ENCODE data around the gene ZNF655. TPM values are rescaled to one million over a fixed set of nuclear protein-coding genes. Genes with fewer than 3 reads are reported as not detected.
A peak's percentile ranks its signal among the peaks of the same experiment; 100 is the strongest.
"Not testable (repeated sequence)": the region's sequence is repeated elsewhere in the genome, so short reads cannot be mapped to it uniquely, and the experiment has no call there.

Gene ZNF655
- total and polyA plus RNA-seq, 2 donors (not counting 3 experiments of a cell fraction or from before 2014, with no cell fraction given): 16.9 to 20.4 TPM

- BruUV-seq (replicated peaks): no TSS peak
- Histone ChIP-seq H3K4me3 (replicated peaks in 1 of 3; ENCODE audit: insufficient read depth in 1 of 3, low read depth in 1 of 3, low read length in 3 of 3) (peak overlapping the region; percentile 28 to 33 (median 31)), H3K27ac (ENCODE audit: insufficient read depth, low read depth, low read length) (no peak overlapping the region), H4K20me1 (replicated peaks; ENCODE audit: control insufficient read depth, extremely low read depth, insufficient read depth, low read length) (no peaks in the 10 kb centered on the region), H3K9me1 (replicated peaks; ENCODE audit: control insufficient read depth, extremely low read depth, insufficient read depth, low read length) (no peaks in the 10 kb centered on the region), H3K9ac (replicated peaks; ENCODE audit: extremely low read depth, insufficient read depth, low read length) (no peak overlapping the region), H3K36me3 (ENCODE audit: control insufficient read depth in 2 of 2, extremely low read depth in 1 of 2, insufficient read depth in 2 of 2, low read length in 2 of 2) (no peaks in the 10 kb centered on the region), H3K9me3 (replicated peaks; ENCODE audit: control insufficient read depth, insufficient read depth, low read length) (no peaks in the 10 kb centered on the region), H2AFZ (ENCODE audit: low read depth, low read length) (peak overlapping the region; percentile 98), H3K27me3 (ENCODE audit: control insufficient read depth in 2 of 2, insufficient read depth in 2 of 2, low read length in 2 of 2) (peaks cover 0 to 2% of the 10 kb centered on the region in 2 experiments), H3K79me2 (ENCODE audit: control insufficient read depth, insufficient read depth, low read length) (no peaks in the 10 kb centered on the region), H3K4me2 (ENCODE audit: insufficient read depth, low read length) (peak overlapping the region; percentile 86), H3K4me1 (ENCODE audit: control insufficient read depth, extremely low read depth, insufficient read depth, low read length) (peaks cover 6% of the 10 kb centered on the region)
- ChIA-PET POLR2A (no interaction called here), CTCF (interaction anchor here (0.8 to 2.1 kb wide), 8 partner anchors 9 to 211 kb away, joined by 3 to 10 read pairs (median 6); partner anchors contain the start of genes CPSF4, PTCD1 and ZSCAN25)
- peak; percentile 50 for DNase-seq (ENCODE audit: low read depth, low spot score)
- TF ChIP-seq EZH2 (IDR thresholded peaks at IDR 0.05; ENCODE audit: borderline replicate concordance, low read depth, low read length, severe bottlenecking) (peak; percentile 38), FOS (IDR thresholded peaks at IDR 0.05; ENCODE audit: borderline replicate concordance, insufficient read depth, low read length) (no peak), POLR2A (IDR thresholded peaks at IDR 0.05; ENCODE audit: low read depth, low read length) (no peak), CTCF (IDR thresholded peaks at IDR 0.05; ENCODE audit: extremely low read depth in 1 of 2, insufficient read depth in 1 of 2, low read depth in 1 of 2, low read length in 2 of 2) (peak; percentile 40 to 68), MAX (IDR thresholded peaks at IDR 0.05; ENCODE audit: insufficient read depth, insufficient read length) (no peak)
- dilution Hi-C loops (cut with MboI; ENCODE audit: extremely low pct_ligation_motif_present, low sequenced_read_pairs) (no loop called here), intact Hi-C loops (cut with micrococcal nuclease) (no loop called here)
- peak; percentile 62 for FAIRE-seq
Measured at GRCh38 chr7:99579956-99580777, 21.7 kb downstream of the ZNF655 start.

GRCh38 chr7:99580778-99581332 is 22.4 kb downstream of the ZNF655 start:
- H3K9me1 ChIP-seq (replicated peaks; ENCODE audit: control insufficient read depth, extremely low read depth, insufficient read depth, low read length); H3K36me3 ChIP-seq (ENCODE audit: control insufficient read depth in 2 of 2, extremely low read depth in 1 of 2, insufficient read depth in 2 of 2, low read length in 2 of 2); H3K4me1 ChIP-seq (ENCODE audit: control insufficient read depth, extremely low read depth, insufficient read depth, low read length); H3K9ac ChIP-seq (replicated peaks; ENCODE audit: extremely low read depth, insufficient read depth, low read length); H3K27ac ChIP-seq (ENCODE audit: insufficient read depth, low read depth, low read length); H3K9me3 ChIP-seq (replicated peaks; ENCODE audit: control insufficient read depth, insufficient read depth, low read length); POLR2A ChIA-PET; H3K27me3 ChIP-seq (ENCODE audit: control insufficient read depth in 2 of 2, insufficient read depth in 2 of 2, low read length in 2 of 2); intact Hi-C loops (cut with micrococcal nuclease); dilution Hi-C loops (cut with MboI; ENCODE audit: extremely low pct_ligation_motif_present, low sequenced_read_pairs); H4K20me1 ChIP-seq (replicated peaks; ENCODE audit: control insufficient read depth, extremely low read depth, insufficient read depth, low read length); H3K79me2 ChIP-seq (ENCODE audit: control insufficient read depth, insufficient read depth, low read length); BruUV-seq (replicated peaks); DNase-seq (ENCODE audit: low read depth, low spot score); FAIRE-seq: not testable (repeated sequence)
- peak overlapping the region; percentile 86 for H3K4me2 ChIP-seq (ENCODE audit: insufficient read depth, low read length)
- CTCF ChIA-PET: interaction anchor here (0.8 to 2.1 kb wide), 7 partner anchors 9 to 212 kb away, joined by 3 to 10 read pairs (median 7); partner anchors contain the start of genes CPSF4, PTCD1 and ZSCAN25
- H3K4me3 ChIP-seq (replicated peaks in 1 of 3; ENCODE audit: insufficient read depth in 1 of 3, low read depth in 1 of 3, low read length in 3 of 3): peak overlapping the region; percentile 28 to 33 (median 31)
- H2AFZ ChIP-seq (ENCODE audit: low read depth, low read length): peak overlapping the region; percentile 98

Data from endothelial cell of umbilical vein (primary cell).